ENCODE data around the gene INTS1.

The INTS1 gene

DNA sequence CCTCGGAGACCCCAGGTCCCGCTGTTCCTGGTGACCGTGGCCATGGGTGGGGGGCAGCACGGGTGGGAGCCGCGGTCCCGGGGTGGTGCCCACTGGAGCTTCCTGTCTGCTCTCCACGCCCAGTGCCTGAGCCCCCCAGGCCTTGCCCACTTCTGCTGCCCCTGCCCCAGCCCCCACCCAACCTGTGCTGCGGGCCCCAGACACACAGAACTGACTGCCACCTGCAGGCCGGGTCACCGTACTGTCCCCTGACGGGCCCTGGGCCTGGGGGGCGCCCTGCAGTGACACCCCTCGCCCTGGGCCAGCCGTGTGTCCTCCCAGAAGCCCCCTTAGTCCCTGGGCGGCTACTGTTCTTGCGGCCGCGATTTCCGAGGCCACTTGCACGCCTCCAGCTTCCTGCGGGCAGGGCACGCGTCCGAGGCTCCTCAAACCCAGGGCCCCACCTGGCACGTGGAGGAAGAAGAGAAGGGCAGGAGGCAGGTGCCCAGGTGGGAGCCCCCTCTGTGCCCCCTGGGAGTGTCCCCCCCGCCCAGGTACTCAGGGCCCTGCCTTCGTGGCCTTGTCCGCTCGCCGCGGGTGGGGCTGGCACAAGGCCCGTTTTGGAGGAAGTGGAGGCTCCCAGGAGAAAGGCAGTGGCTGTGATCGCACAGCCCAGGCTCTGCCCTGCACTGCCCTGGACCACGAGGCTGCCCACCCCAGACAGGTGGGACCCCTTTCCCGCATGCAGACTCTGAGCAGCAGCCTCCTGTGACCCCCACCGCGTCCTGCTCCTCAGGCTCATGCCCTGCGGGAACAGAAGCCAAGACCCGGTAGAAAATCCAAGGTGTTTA, 41.4 kb upstream of the INTS1 start:
- TF ChIP-seq POLR2A (IDR thresholded peaks at IDR 0.05; ENCODE audit: low read depth, low read length): no peak
- DNase-seq (ENCODE audit: insufficient read length, low spot score) (no peak), FAIRE-seq (no peak)

DNA sequence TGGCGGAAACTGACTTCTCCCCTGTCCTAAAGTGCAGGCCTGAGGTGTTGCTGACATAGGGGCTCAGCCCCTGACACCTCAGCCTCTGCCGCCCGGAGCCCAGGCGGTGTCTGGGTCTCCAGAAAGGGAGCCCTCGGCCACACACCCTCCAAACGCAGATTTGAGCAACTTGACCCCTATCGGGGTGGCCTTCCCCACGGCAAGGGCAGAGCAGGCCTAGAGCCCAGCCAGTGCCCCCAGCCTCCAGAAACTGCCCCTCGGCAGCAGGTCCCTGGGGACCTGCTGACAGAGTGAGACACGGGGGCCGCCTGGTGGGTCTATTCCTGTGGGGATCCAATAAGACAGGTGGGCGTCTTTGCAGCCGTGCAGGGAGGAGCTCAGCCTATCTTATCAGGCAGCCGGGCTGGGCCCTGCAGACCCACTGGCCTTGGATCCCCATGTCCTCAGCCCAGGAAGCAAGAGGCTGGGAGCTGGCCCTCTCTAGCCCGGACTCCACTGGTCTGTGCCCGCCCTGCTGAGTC, 40.8 kb upstream of the INTS1 start:
- DNase-seq (ENCODE audit: insufficient read length, low spot score) (no peak), FAIRE-seq (no peak)
- TF ChIP-seq POLR2A (IDR thresholded peaks at IDR 0.05; ENCODE audit: low read depth, low read length): no peak

DNA sequence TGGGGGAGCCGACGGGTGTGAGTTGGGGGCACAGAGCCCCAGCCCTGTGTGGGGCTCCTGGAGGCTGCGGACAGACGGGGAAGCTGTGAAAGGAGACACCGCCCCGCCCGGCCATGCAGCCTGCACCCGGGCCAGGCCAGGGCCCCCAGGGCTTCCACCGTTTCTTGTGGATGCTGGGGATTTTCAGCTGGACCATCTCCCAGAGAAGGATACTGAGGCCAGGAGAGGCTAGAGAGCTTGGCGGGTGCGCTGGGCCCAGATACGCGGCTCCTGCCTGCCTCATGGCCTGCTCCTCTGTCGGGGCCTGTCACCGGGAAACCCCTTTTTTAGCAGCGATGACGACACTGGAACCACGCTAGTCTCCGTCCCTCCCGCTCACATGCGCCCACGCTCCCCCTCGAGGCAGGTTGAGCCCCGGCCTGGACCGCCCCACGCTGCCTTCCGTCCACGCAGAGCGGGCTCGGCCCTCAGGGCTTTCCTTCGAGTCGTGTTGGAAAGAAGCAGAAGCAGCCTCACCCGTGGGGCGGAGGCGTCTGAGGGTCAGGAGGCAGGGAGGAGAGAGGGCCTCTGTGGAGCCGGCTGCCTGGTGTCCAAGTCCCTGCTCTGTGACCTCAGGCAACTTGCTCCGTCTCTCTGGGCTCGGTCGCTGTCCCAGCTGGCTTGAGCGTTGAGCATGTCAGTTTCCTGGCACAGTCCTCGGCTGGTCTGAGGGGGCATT, 40.1 kb upstream of the INTS1 start:
- TF ChIP-seq POLR2A (IDR thresholded peaks at IDR 0.05; ENCODE audit: low read depth, low read length): no peak
- FAIRE-seq (no peak), DNase-seq (ENCODE audit: insufficient read length, low spot score) (no peak)

DNA sequence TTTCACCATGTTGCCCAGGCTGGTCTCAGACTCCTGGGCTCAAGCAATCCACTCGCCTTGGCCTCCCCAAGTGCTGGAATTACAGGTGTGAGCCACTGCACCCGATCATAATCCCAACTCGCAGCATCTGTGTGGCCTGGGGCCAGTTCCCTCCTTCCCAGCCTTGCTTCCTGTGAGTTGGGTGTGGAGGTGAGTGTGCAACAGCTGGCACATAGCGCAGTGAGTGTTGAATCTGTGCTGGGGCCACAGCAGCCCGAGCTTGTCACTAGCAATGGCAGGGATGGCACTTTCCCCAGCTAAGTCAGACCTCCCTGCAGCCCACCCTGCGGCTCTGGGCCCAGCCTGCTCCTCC, 39.6 kb upstream of the INTS1 start:
- FAIRE-seq: no peak
- TF ChIP-seq POLR2A (IDR thresholded peaks at IDR 0.05; ENCODE audit: low read depth, low read length): no peak
- no peak for DNase-seq (ENCODE audit: insufficient read length, low spot score)

DNA sequence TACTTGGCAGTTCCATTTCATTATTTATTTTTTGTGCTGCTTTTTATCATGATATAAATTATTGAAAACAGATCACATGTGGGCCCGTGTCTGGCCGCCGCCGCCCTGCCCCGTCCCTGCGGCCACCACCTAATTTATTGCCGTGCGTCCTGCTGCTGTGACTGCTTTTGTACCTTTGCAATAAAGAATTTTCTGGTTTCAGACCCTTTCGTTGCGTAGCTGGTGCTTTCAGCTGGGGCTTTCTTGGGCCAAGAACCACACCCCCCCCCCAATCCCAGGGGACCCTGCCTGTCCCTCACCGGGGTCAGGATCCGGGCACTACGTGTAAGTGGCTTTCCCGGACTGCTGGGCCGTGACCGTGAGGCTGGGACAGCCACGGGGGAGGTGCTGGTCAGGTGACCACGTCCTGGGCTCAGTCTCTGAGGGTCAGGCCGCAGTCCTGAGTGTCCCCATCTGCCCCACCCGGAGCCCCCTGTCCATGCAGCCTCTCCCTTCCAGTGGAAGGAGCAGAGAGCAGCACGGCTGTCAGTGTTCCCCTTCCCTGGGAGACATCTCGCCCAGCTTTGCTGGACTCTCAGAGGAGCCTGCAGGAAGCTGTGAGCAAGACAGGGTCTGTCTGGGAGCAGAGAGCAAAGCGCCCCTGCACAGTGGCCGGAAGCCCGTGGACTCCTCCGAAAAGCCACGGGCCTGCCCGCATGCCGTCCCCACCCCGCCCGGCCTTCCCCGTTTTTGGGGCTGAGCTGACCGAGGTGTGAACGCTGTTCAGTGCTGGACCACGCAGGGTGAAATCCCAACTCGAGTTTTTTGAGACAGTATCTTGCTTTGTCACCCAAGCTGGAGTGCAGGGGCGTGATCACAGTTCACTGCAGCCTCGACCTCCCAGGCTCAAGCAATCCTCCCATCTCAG, 38.9 kb upstream of the INTS1 start:
- TF ChIP-seq POLR2A (IDR thresholded peaks at IDR 0.05; ENCODE audit: low read depth, low read length): no peak
- DNase-seq (ENCODE audit: insufficient read length, low spot score) (no peak), FAIRE-seq (no peak)

DNA sequence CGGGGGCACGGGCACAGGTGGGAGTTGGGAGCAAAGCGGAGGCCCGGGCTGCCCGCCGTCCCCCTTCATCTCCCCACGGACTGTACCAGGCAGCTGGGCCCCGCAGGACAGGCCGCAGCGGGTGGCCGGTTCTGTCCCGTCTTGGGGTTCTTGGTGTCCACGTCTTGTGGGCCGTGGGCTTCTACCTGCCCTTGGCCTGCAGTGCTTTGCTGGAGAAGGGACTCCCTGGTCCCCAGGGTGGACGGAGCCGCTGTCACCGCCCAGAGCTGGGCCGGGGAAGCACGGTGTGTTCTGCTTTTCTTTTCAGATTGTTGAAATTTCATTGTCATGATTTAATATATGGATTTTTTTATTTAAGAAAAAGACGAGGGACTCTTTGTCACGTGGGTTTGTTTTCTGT, 38.1 kb upstream of the INTS1 start:
- no peak for TF ChIP-seq POLR2A (IDR thresholded peaks at IDR 0.05; ENCODE audit: low read depth, low read length)
- DNase-seq (ENCODE audit: insufficient read length, low spot score) (no peak), FAIRE-seq (no peak)

DNA sequence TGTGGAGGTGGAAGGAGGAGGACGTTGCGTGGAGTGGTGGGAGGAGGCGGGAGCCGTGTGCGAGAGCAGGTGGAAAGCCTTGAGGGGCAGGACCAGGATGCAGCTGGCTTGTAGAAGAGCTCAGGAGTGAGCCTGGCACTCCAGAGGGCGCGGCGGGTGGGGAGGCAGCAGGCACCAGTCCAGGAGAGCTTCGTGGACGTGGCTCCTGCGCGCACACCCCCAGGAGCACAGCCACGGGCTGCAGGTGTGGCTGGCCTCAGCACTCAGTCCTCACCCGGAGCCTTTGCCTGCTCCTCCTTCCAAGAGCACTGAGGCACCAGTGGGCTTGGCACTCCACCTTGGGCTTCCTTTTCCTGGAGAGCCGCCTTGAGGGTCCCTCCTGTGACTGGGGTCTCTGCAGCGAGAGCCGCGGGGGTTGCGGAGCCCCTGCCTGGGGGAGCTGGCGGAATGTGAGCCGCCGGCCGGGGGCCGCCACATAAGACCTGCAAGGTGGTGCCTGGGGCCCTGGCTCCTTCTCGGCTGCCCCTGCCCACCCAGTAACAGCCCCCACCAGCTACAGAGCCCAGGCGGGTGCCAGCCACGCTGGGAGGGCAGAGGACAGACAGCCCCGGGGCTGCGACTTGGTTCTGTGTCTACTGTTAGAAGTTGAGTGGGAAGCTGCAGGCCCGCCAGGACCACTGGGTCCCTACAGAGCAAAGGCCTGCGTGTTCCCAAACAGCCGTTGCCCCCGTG, 37.4 kb upstream of the INTS1 start:
- FAIRE-seq: no peak
- no peak for DNase-seq (ENCODE audit: insufficient read length, low spot score)

DNA sequence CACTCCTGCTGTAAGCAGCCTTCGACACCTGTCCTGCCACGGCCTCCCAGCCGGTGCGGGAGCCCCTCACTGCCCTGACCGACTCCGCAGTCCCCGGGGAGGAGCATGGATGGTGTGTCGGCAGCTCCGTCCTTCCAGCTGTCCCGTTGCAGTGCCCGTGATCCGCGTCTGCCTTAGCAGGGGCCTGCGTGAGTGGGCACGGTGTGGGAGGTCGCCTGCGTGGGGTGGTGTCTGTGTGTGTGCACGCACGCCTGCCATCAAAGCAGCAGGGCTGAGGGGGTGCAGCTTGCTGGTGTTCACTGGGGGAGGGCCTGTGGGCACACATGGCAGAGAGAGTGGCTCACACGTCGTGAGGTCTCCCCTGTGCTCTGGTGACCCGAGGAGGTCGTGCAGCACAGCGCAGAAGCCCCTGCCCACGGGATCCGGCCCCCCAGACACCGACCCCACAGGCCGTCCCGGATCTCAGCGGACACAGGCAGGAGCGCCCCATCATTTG, 36.6 kb upstream of the INTS1 start:
- TF ChIP-seq POLR2A (IDR thresholded peaks at IDR 0.05; ENCODE audit: low read depth, low read length): no peak
- DNase-seq (ENCODE audit: insufficient read length, low spot score) (no peak), FAIRE-seq (no peak)

More for the DNA sequence above, 37.4 kb upstream of the INTS1 start:
- TF ChIP-seq POLR2A (IDR thresholded peaks at IDR 0.05; ENCODE audit: low read depth, low read length): no peak

DNA sequence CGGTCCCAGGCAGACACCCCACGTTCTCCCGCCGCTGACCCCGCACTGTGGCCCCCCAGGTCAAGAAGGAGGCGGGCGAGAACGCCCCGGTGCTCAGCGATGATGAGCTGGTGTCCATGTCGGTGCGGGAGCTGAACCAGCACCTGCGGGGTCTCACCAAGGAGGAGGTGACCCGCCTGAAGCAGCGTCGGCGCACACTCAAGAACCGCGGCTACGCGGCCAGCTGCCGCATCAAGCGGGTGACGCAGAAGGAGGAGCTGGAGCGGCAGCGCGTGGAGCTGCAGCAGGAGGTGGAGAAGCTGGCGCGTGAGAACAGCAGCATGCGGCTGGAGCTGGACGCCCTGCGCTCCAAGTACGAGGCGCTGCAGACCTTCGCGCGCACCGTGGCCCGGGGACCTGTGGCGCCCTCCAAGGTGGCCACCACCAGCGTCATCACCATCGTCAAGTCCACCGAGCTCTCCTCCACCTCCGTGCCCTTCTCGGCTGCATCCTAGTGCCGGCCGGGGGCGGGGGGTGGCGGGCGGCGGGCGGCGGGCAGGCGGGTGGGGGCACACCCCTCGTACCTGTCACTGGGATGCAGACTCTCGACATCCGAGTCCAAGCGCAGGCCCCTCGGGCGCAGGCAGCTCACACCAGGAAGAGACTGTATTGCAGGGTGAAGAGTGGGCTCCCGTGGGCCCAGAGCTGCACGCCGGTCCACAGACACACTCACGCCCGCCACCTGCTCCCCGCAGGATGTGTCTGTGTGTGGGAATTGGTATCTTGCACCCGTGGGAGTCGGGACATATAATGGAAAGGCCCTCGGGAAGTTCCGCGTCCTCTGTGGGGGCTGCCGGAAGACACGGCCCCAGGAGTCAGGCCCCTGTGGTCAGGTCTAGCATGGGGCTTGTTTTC, 35.9 kb upstream of the INTS1 start:
- no peak for FAIRE-seq
- TF ChIP-seq POLR2A (IDR thresholded peaks at IDR 0.05; ENCODE audit: low read depth, low read length): no peak
- no peak for DNase-seq (ENCODE audit: insufficient read length, low spot score)

DNA sequence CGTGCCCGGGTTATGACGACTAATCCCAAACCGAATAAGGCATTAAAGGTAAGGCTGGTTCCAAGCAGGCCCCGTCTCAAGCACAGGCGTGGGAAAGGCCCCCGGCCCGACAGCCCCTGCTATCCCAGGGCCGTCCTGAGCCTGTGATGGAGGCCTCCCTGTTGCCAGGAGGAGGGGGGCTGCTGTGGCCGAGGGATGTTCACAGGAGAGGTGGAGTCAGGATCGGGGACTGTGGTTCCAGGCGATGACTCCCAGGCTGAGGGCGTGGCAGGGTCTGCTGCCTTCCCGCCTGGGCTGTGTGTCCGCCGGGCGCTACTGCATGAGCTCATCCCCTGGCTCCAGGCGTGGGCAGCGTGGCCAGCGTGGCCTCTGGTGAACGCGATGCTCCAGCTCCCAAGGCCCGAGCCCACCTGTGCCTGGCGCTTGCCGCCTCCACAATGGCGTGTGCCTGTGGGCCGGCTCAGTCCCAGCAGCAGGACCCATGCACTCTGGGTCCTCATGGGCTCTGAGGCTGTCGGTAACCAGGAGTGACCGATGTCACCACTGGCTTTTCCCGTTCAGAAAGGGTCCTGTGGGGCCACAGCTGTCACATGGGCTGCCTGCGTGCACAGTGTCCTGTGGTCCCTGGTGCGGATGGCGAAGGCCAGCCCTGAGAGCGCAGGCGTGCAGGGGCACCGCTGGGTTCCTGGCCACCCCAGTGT, 35.1 kb upstream of the INTS1 start:
- no peak for TF ChIP-seq POLR2A (IDR thresholded peaks at IDR 0.05; ENCODE audit: low read depth, low read length)
- FAIRE-seq (no peak), DNase-seq (ENCODE audit: insufficient read length, low spot score) (no peak)

DNA sequence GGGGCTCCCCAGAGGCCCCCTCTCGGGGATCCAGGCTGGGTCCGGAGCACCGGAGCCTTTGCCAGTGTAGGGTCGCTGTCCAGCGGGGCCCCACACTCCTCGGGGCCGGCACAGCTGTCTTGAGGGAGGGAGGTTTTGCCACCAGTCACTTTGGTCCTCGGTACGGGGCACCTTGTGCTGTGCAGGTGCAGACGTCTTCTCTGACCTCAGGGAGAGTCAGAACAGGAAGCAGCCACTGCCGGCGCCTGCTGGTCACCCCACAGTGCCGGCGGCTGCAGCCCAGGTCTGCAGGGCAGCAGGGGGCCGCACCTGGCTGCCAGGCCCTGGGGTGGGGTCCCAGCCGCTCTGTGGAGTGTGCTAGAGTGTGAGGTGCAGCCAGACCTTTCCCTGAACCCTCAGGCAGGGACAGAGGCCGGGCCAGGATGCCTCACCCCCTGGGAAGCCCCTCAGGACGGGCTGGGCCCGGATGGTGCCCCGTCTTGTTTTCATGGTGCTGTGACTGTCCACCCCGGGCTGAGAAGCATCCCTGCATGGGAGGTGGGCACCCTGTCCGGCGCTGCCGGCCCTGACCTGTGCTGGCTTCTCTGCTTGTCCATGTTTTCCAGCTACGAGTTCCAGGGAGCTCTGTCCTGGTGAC, 34.5 kb upstream of the INTS1 start:
- FAIRE-seq (no peak), DNase-seq (ENCODE audit: insufficient read length, low spot score) (no peak)
- no peak for TF ChIP-seq POLR2A (IDR thresholded peaks at IDR 0.05; ENCODE audit: low read depth, low read length)

Measured in H54 (cell line).